GM13977 (cell line): ENCODE measurements around the gene UBE3D.

Source experiments
- DNase-seq: peaks from one replicate; pipeline ENCODE4 v3.0.0; 2012; ENCODE audit warnings: low spot score
- CTCF ChIP-seq: IDR thresholded peaks from 2 replicates; pipeline ENCODE4 v1.5.1; 2012; ENCODE audit warnings: mild to moderate bottlenecking, control low read depth; ENCODE audit not compliant: insufficient read depth; ENCODE audit errors: extremely low read depth, missing control alignments
- in situ Hi-C: fragments of 300-500 bp; cut with MboI; formaldehyde crosslinking; loops from one replicate; pipeline ENCODE4 v1.12.0; 2022; ENCODE audit warnings: low sequenced_read_pairs, low pct_unique_long_range_greater_than_20kb, mixed read lengths, inconsistent platforms; ENCODE audit not compliant: unreplicated experiment

Gene UBE3D

GRCh38 chr6:83006270-83006905 lies 59.3 kb downstream of the UBE3D start:
- in situ Hi-C loops: no loop called here
- no peak for DNase-seq
- no peak for TF ChIP-seq CTCF

GRCh38 chr6:82996156-82996555 lies 69.5 kb downstream of the UBE3D start:
- in situ Hi-C loops: no loop called here
- no peak for TF ChIP-seq CTCF
- DNase-seq: no peak

- in situ Hi-C loops: no loop called here
- TF ChIP-seq CTCF: no peak
- DNase-seq: no peak
These were observed 70.6 kb downstream of the UBE3D start for GRCh38 chr6:82995066-82995465.

- no peak for DNase-seq
- no peak for TF ChIP-seq CTCF
- in situ Hi-C loops: no loop called here
These were observed 75.8 kb downstream of the UBE3D start for GRCh38 chr6:82989736-82990290.

- in situ Hi-C loops: no loop called here
- DNase-seq: no peak
- TF ChIP-seq CTCF: no peak
These were observed 76.7 kb downstream of the UBE3D start for GRCh38 chr6:82988930-82989351.

GRCh38 chr6:82987951-82988350 lies 77.7 kb downstream of the UBE3D start:
- DNase-seq: no peak
- in situ Hi-C loops: no loop called here
- TF ChIP-seq CTCF: no peak
